Left lobe of liver (tissue), 2 donors: ENCODE data around the gene MNX1. TPM values are rescaled to one million over a fixed set of nuclear protein-coding genes. Genes with fewer than 3 reads are reported as not detected.

Source experiments
- ATAC-seq: fragments of 200-7000 bp; cut with Tn5 transposase; one replicate; pipeline ENCODE4 v1.9.1; 2020; ENCODE audit warnings: mild to moderate bottlenecking, moderate library complexity
- DNase-seq: peaks from one replicate; pipeline ENCODE4 v3.0.0-alpha.2; 2020; ENCODE audit warnings: low spot score
- total RNA-seq: library from RNA; stranded (reverse); gene quantifications from one replicate; pipeline ENCODE4 v1.2.1, GENCODE V29; 2021
- donor health status: DM: no; HTN: no; CAD: no; lungs with moderate emphysema.
- donor health status: DM: no; HTN: yes; CAD: no.

MNX1 gene
- not detected for total RNA-seq

GRCh38 chr7:157010588-157011332 is at the start of gene MNX1:
Gene MNX1 (minus strand): TSS chr7:157010663. CDS start chr7:157010350, 313 bp downstream.
- DNase-seq (no peak), ATAC-seq (peak; percentile 80)

- no peak for ATAC-seq
Measured at GRCh38 chr7:157059534-157059933, 49.1 kb upstream of the MNX1 start.

GRCh38 chr7:157058701-157059100 is 48.2 kb upstream of the MNX1 start:
- no peak for DNase-seq
- no peak for ATAC-seq

More at GRCh38 chr7:157059534-157059933, 49.1 kb upstream of the MNX1 start:
- no peak for DNase-seq

GRCh38 chr7:157058068-157058467 is 47.6 kb upstream of the MNX1 start:
- DNase-seq = no peak
- ATAC-seq = no peak

GRCh38 chr7:157056957-157057902 is 46.8 kb upstream of the MNX1 start:
- DNase-seq (no peak), ATAC-seq (no peak)

- ATAC-seq = no peak
- no peak for DNase-seq
Measured at GRCh38 chr7:157056246-157056645, 45.8 kb upstream of the MNX1 start.

GRCh38 chr7:157054927-157055326 is 44.5 kb upstream of the MNX1 start:
- ATAC-seq (no peak), DNase-seq (peak; percentile 3)

DNA sequence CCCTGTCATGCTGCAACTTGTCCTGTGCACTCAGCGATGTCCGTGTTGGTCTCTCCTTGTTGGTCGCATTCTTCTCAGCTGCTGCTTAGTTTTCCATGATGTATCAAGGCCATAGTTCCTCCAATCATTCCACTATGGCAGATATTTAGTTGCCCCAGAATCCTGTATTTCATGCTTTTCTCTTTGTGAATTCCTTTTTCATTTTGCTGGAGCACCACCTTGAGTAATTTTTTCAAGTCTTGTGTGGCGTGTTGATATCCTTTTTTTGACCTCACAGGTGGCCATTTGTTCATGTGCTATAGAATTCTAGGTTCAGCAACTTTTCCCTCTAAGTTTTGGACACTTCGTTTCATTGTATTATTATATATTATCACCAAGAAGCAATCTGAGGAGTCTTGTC is 42.7 kb upstream of the MNX1 start:
- no peak for DNase-seq
- ATAC-seq = no peak

DNA sequence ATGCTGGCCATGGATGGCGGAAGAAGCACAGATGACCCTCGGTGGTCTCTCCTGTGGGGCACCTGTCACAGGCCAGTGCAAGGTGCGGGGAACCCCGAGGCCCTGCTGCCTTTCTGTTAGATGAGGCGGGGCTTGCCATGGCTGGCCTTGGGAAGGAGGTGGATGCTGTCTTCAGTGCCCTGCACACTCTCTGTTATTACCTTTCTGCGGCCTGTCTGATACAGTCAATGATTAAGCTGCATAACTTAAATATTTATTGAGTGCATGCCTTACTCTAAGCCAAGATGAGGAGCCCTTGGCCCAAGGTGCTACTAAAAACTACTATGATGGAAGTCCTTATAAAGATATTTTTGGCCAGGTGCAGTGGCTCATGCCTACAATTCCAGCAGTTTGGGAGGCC is 36.7 kb upstream of the MNX1 start:
- no peak for ATAC-seq
- DNase-seq = peak; percentile 16

DNA sequence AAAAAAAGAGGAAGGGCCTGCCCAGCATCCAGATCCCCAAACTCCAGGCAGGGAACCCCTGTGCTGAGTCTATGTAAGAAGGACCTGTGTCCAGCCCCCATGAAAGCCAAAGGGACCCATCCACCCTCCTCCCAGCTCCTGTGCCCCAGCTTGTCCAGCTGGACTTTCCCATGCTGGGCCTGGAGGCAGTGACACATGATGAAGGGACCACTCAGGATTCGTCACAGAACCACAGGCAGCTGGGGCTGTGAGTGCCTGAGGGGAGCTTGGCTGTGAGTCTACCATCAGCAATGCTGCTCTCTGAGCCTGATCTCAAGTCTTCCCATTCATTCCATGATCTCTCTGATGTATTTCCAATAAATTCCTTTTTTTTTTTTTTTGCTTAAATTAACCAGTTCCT is 36.2 kb upstream of the MNX1 start:
- no peak for ATAC-seq
- peak; percentile 36 for DNase-seq

- no peak for ATAC-seq
- DNase-seq = peak; percentile 19
Measured at GRCh38 chr7:157044943-157045660, 34.6 kb upstream of the MNX1 start.

GRCh38 chr7:157044147-157044687 is 33.8 kb upstream of the MNX1 start:
- DNase-seq (peak; percentile 19), ATAC-seq (no peak)

DNA sequence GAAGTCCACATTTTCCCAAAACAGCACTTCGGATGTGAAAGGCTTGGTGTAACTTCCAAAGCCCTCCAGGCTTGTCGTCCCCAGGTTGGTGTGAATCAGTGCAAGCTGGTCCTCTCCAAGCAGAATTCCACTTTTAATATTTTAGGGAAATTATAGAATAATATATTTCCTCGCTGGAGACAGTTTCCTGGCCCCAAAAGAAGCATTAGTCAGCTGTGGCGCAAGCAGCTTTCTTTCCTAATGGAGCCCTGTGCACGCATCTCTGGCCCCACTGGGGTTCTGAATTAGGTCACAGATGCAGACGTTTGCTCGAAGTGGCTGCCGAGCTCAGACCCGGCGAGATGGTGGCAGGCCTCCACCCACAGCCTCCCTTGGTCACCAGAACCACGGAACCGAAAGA is 33.3 kb upstream of the MNX1 start:
- ATAC-seq = no peak

GRCh38 chr7:157041514-157042277 is 31.2 kb upstream of the MNX1 start:
- DNase-seq (peak; percentile 15), ATAC-seq (no peak)

More for the DNA sequence above, 33.3 kb upstream of the MNX1 start:
- DNase-seq = peak; percentile 31

DNA sequence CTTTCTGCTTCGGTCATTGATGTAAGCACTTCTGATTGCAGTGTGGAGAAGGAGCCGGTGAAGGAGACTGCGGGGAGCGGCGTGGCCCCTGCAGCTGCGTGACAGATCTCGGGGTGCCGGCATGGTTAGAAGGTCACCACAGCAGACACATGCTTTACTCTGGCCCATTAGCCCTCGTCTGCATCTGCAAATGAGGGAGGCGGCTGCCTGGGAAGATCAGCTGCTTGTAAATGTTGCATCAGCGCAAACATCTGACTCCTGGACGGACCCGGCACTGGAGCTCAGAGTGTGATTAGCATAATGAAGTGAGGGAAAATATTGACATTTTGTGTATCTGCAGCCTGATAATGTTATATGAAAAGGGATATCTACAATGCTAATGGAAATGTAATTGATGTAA is 30.5 kb upstream of the MNX1 start:
- no peak for DNase-seq
- no peak for ATAC-seq

DNA sequence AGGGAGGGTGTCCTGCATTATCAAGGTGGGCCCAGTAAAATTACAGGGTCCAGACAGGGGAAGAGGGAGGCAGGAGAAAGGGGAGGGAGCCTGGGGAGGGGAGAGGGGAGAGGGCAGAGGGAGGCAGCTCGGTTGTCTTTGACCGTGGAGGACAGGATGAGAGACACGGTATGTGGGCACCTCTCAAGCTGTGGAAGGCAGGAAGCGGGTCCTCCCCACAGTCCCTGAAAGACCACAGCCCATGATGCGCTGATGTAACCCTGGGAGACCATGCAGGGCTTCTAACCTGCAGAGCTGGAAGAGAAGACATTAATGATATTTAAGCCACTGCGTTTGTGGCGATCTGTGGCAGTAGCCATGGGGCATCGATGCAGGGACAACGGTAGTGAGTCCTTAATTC is 27.2 kb upstream of the MNX1 start:
- DNase-seq (no peak), ATAC-seq (no peak)

- no peak for ATAC-seq
- DNase-seq = no peak
Measured at GRCh38 chr7:157037028-157037427, 26.6 kb upstream of the MNX1 start.

DNA sequence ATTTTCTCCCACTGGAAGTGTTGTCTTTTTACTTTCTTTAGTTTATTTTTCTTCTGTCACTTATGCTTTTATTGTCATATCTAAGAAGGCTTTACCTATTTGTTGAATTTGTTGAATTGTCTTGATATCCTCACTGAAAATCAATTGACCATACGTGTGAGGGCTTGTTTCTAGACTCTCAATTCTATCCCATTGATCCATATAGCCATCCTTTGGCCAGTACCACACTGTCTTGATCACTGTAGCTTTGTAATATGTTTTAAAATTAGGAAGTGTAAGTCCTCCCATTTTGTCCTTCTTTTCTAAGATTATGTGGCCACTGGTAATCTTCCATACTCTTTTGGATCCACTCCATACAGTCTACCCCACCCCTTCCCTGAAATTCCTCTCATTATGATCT is 25.5 kb upstream of the MNX1 start:
- ATAC-seq = no peak
- no peak for DNase-seq

DNA sequence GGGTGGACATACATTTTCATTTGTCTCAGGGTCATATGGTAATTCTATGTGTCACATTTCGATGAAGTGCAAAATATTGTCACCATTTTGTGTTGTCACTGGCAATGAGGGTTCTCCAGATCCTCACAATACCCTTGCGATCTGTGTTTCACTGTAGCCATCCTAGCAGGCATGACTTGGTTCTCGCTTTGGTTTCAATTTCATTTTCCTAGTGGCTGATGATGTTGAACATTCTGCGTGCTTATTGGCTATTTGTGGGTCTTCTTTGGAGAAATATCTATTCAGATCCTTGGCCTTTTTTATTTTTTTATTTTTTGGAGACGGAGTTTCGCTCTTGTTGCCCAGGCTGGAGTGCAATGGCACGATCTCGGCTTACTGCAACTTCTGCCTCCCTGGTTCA is 24.8 kb upstream of the MNX1 start:
- ATAC-seq = no peak
- no peak for DNase-seq
